Mesenteric fat pad (tissue), 1 donor: ENCODE results near the gene ADAD1. TPM values are rescaled to one million over a fixed set of nuclear protein-coding genes. Genes with fewer than 3 reads are reported as not detected.

ENCODE experiments used
- DNase-seq: peaks from one replicate; pipeline ENCODE4 v3.0.0-alpha.2; 2020; ENCODE audit warnings: low spot score
- total RNA-seq: library from RNA; stranded (reverse); fragmentation: NEBNext Ultra II Directional; extraction: Animal tissue kit (Norgen Biotek cat#: 25700); gene quantifications from one replicate; pipeline ENCODE4 v1.2.1, GENCODE V29; 2021
- donor health status: DM: yes; HTN: yes; CAD: no.

Gene ADAD1
- total RNA-seq, 1 donor from 2014 or later: not detected

GRCh38 chr4:122453384-122453995 lies 74.7 kb downstream of the ADAD1 start:
- DNase-seq: no peak

GRCh38 chr4:122456231-122457116 lies 77.7 kb downstream of the ADAD1 start, which contains the start of gene IL2:
Gene IL2, minus strand, starts transcription at chr4:122456725. Its CDS starts 285 bp downstream, at chr4:122456440.
- DNase-seq: no peak

GRCh38 chr4:122458625-122459024 lies 79.8 kb downstream of the ADAD1 start:
- no peak for DNase-seq

DNA sequence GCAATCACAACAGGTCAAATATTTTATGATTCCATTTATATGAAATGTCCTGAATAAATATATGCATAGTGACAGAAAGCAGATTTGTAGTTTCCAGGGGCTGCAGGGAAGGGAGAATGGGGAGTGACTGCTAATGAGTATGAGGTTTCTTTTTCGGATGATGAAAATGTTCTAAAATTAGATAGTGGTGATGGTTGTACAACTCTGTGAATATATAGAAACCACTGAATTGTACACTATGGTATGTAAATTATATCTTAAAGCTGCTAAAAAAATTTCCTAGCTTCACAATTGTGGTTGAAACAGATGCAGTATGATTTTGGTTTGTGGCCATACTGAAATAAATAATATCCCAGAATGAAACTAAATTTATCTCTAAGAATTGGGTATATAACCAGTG lies 90.6 kb downstream of the ADAD1 start:
- DNase-seq: no peak

DNA sequence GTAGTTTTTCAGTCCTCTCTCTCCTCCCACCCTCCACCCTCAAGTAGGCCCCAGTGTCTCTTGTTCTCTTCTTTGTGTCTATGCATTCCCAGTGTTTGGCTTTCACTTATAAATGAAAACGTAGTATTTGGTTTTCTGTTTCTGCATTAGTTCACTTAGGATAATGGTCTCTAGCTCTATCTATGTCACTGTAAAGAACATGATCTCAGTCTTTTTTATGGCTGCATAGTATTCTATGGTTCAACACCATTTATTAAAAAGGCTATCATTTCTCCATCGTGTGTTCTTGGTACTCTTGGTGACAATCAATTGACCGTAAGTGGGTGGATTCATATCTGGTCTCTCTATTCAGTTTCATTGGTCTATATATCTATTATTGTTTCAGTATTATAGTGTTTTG lies 96.4 kb downstream of the ADAD1 start:
- DNase-seq: no peak

DNA sequence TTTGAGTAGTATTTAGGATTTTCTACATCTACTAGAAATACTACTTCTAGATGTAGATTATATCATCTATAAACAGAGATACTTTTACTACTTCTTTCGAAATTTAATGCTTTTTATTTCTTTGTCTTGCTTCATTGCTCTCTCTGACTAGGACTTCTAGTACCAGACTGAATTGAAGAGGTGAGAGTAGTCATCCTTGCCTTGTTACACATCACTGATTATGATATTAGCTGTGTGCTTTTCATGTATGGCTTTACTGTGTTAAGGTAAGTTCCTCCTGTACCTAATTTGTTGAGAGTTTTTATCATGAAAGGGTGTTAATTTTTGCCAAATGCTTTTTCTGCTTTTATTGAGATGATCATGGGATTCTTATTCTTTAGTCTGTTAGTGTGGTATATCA lies 97.3 kb downstream of the ADAD1 start:
- no peak for DNase-seq

DNA sequence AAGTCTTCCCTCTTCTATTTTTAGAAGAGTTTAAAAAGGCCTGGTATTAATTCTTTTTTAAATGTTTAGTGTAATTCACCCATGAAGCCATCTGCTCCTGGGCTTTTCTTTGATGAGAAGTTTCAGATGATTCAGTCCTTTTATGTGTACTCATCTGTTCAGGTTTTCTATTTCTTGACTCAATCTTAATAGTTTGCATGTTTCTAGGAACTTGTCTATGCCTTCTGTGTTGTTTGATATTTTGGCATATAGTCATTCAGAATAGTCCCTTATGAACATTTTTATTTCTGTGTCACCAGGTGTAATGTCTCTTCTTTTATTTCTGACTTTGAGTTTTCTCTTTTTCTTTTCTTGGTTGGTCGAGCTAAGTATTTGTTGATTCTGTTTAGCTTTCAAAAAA lies 97.9 kb downstream of the ADAD1 start:
- DNase-seq: no peak

Other genes with a start within 250 kb of the ADAD1 start
- 72.1 TPM for gene BLTP1, start 226.7 kb upstream of the ADAD1 start, total RNA-seq
- not detected for gene IL2, start 77.7 kb downstream of the ADAD1 start, total RNA-seq
- not detected for gene IL21, start 242.1 kb downstream of the ADAD1 start, total RNA-seq